RWPE1 (cell line): Measurements from ENCODE around the gene RAC3.
A peak's percentile ranks its signal among the peaks of the same experiment; 100 is the strongest.

Source experiments
- CTCF ChIA-PET: fragments of 350-600 bp; sonication (Branson Sonifier 250); formaldehyde crosslinking; extraction: SDS; loops from one replicate; lab custom pipeline; 2021; lab: Yijun Ruan, JAX
- POLR2A ChIA-PET: fragments of 400-600 bp; formaldehyde crosslinking; extraction: SDS; loops from one replicate; lab custom pipeline; 2020; ENCODE audit warnings: antibody characterized with exemption; ENCODE audit not compliant: low non-redundant PET; lab: Yijun Ruan, JAX
- DNase-seq: peaks from one replicate; pipeline ENCODE4 v3.0.0; 2012; ENCODE audit warnings: low spot score
- H3K27ac ChIP-seq: fragments of 450-650 bp; 2 replicates; pipeline ENCODE4 v1.5.1; 2017
- CTCF ChIP-seq: fragments of 450-650 bp; conservative IDR thresholded peaks from 2 replicates; pipeline ENCODE4 v1.5.1; 2017; ENCODE audit warnings: low read depth, mild to moderate bottlenecking

RAC3 gene

GRCh38 chr17:82080789-82081464 lies 49.4 kb downstream of the RAC3 start:
- TF ChIP-seq CTCF: no peak
- H3K27ac ChIP-seq: peak overlapping the region; percentile 8
- CTCF ChIA-PET: interaction anchor here (0.9 to 1.2 kb wide), 2 partner anchors 50 to 51 kb away, joined by 3 read pairs; no protein-coding TSS in a partner anchor
- POLR2A ChIA-PET: no interaction called here
- no peak for DNase-seq

DNA sequence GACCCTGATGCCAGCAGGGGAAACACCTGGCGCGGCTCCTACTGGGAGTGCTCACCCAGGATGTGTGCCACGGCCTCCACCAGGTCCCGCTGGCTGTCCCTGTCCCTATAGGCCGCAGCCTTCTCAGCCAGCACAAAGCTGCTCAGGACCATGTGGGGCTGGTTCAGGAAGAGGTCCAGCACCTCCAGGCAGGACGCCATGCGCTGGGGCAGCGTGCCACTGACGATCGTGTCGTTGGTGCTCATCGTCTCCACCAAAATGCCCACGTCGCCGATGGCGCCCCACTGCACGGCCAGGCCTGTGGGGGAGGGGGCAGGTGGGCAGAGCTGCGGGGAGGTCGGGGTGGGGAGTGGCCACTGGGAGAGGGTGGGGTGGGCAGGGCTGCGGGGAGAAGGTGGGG lies 50.1 kb downstream of the RAC3 start:
- ChIA-PET POLR2A (no interaction called here), CTCF (interaction anchor here (0.6 to 0.9 kb wide), 2 partner anchors 28 to 51 kb away, joined by 3 read pairs; no protein-coding TSS in a partner anchor)
- no peak for DNase-seq
- TF ChIP-seq CTCF: no peak
- peak overlapping the region; percentile 8; the same call in 1 of the 2 replicates for H3K27ac ChIP-seq

GRCh38 chr17:82081966-82082365 lies 50.5 kb downstream of the RAC3 start:
- peak overlapping the region; percentile 96 for H3K27ac ChIP-seq
- POLR2A ChIA-PET: no interaction called here
- CTCF ChIA-PET: interaction anchor here (0.6 kb wide), 1 partner anchor 29 kb away, joined by 3 read pairs; no protein-coding TSS in a partner anchor
- no peak for TF ChIP-seq CTCF
- no peak for DNase-seq

DNA sequence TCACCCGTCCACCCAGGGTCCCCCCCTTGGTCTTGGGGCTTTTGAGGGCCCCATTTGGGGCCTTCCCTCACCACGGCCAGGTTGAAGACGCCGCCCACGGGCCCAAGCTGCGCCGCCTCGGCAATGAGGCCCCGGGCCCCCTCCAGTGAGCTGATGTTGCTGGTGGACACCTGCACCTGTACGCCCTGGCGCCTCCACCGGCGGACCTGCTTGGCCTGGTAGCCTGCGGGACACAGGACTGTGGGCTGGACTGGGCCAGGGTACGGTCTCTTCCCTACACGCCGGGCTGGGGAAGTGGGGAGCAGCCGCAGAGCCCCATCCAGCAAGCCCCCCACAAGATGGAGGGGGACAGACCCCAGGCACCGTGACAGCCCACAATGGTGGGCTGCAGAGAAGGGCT lies 51.0 kb downstream of the RAC3 start:
- ChIA-PET POLR2A (no interaction called here), CTCF (no interaction called here)

DNA sequence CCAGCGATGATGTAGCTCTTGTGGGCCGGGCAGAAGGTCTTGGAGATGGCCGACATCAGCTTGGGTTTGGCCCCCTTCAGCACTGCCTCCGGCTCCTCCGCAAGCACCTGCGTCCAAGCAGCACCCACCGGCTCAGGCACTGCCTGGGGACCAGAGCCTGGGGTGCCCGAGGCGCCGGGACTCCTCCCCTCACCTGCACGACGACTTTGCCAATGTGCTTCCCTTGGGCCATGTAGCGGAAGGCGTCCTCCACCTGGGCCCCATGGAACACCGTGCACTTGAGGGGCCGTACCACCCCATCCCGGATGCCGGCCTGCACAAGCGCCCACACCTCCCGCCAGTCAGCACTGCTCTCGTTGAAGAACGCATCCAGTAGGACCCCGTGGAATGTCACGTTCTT lies 51.5 kb downstream of the RAC3 start:
- ChIA-PET POLR2A (no interaction called here), CTCF (interaction anchor here (0.6 kb wide), 1 partner anchor 16 kb away, joined by 4 read pairs; no protein-coding TSS in a partner anchor)
- TF ChIP-seq CTCF: no peak
- peak overlapping the region; percentile 96 for H3K27ac ChIP-seq
- no peak for DNase-seq

More for the DNA sequence above, 51.0 kb downstream of the RAC3 start:
- no peak for DNase-seq
- peak overlapping the region; percentile 96 for H3K27ac ChIP-seq
- TF ChIP-seq CTCF: no peak
